HCT116 (cell line): Measurements from ENCODE around the gene SEBOX. TPM values are rescaled to one million over a fixed set of nuclear protein-coding genes. Genes with fewer than 3 reads are reported as not detected.

Experiments used
- ATAC-seq: fragments of 200-7000 bp; cut with Tn5 transposase; 2 replicates; pipeline ENCODE4 v1.9.1; 2020; ENCODE audit warnings: mild to moderate bottlenecking, moderate library complexity
- BruUV-seq: library from RNA; stranded (reverse); fragments of 400-500 nt; replicated peaks from 2 replicates; lab custom pipeline; 2021; lab: Mats Ljungman, UMichigan
- CTCF ChIA-PET: fragments of 300-600 bp; sonication (Branson Sonifier 250); formaldehyde crosslinking; loops from one replicate; lab custom pipeline; 2021; ENCODE audit warnings: antibody characterized with exemption; lab: Charles Lee
- POLR2A ChIA-PET: fragments of 300-600, 350-600 bp; sonication (Branson Sonifier 250); formaldehyde crosslinking; loops from one replicate; lab custom pipeline; 2021; ENCODE audit warnings: antibody characterized with exemption; lab: Charles Lee
- RAD21 ChIA-PET, 2 experiments: fragments of 300-600 bp; sonication (Branson Sonifier 250); formaldehyde crosslinking; loops; one replicate each; lab custom pipeline; 2023; ENCODE audit warnings: low total read pairs in 2 of 2; ENCODE audit not compliant: uncharacterized antibody in 2 of 2, unreplicated experiment in 2 of 2, low non-redundant PET in 1 of 2; lab: Charles Lee
- DNase-seq: peaks from one replicate; pipeline ENCODE4 v3.0.0-alpha.2; 2010; ENCODE audit warnings: low read depth, low spot score
- H2AFZ ChIP-seq: fragments of 200-600 bp; shearing (Covaris generic), sonication (generic); 2 replicates; pipeline ENCODE4 v1.6.1; 2017; ENCODE audit warnings: low read depth, mixed run types, mixed read lengths, antibody characterized with exemption, low read length; ENCODE audit not compliant: poor library complexity, severe bottlenecking
- H3K27ac ChIP-seq: 2 replicates; pipeline ENCODE4 v1.5.1; 2012; ENCODE audit warnings: low read depth, low read length
- H3K27me3 ChIP-seq: fragments of 200-600 bp; sonication (generic); 2 replicates; pipeline ENCODE4 v1.6.1; 2016; ENCODE audit warnings: mixed run types, low read length, mixed read lengths; ENCODE audit not compliant: insufficient read depth
- H3K36me3 ChIP-seq, 2 experiments: fragments of 200-500 bp in 1 of 2; fragments of 200-600 bp in 1 of 2; sonication (Bioruptor generic) in 1 of 2; sonication (generic) in 1 of 2; 2 replicates each; pipeline versions ENCODE4 v1.5.1 to v1.6.1; 2014 to 2016; ENCODE audit warnings: low read length in 2 of 2, inconsistent platforms in 1 of 2, mixed read lengths in 1 of 2, mixed run types in 1 of 2; ENCODE audit not compliant: insufficient read depth in 2 of 2, control insufficient read depth in 1 of 2
- H3K4me1 ChIP-seq, 2 experiments: fragments of 200-600 bp in 1 of 2; sonication (generic) in 1 of 2; 2 replicates each; pipeline versions ENCODE4 v1.5.1 to v1.6.1; 2012 to 2017; ENCODE audit warnings: low read length in 2 of 2, inconsistent platforms in 1 of 2, mild to moderate bottlenecking in 1 of 2, mixed read lengths in 1 of 2, mixed run types in 1 of 2, moderate library complexity in 1 of 2; ENCODE audit not compliant: insufficient read depth in 2 of 2, control insufficient read depth in 1 of 2
- H3K4me2 ChIP-seq: fragments of 200-600 bp; sonication (generic); 2 replicates; pipeline ENCODE4 v1.6.1; 2017; ENCODE audit warnings: mixed run types, low read length, mixed read lengths
- H3K4me3 ChIP-seq, 2 experiments: fragments of 200-600 bp in 1 of 2; sonication (generic) in 1 of 2; replicated peaks in 1 of 2; 2 replicates each; pipeline ENCODE4 v1.5.1; 2011 to 2016; ENCODE audit warnings: low read length in 2 of 2, control low read depth in 1 of 2, low read depth in 1 of 2, mild to moderate bottlenecking in 1 of 2, mixed read lengths in 1 of 2, mixed run types in 1 of 2
- H3K79me2 ChIP-seq: fragments of 200-600 bp; sonication (generic); 2 replicates; pipeline ENCODE4 v1.6.1; 2017; ENCODE audit warnings: mild to moderate bottlenecking, mixed run types, low read length, moderate library complexity, mixed read lengths; ENCODE audit not compliant: insufficient read depth
- H3K9ac ChIP-seq: fragments of 200-600 bp; sonication (generic); 2 replicates; pipeline ENCODE4 v1.6.1; 2016; ENCODE audit warnings: low read length, mixed read lengths
- H3K9me2 ChIP-seq: fragments of 200-600 bp; sonication (generic), shearing (Covaris generic); 2 replicates; pipeline ENCODE4 v1.6.1; 2017; ENCODE audit warnings: mixed run types, mild to moderate bottlenecking, moderate library complexity; ENCODE audit not compliant: insufficient read depth
- H3K9me3 ChIP-seq, 2 experiments: fragments of 200-500 bp in 1 of 2; fragments of 200-600 bp in 1 of 2; sonication (Bioruptor generic) in 1 of 2; sonication (generic) in 1 of 2; 2 replicates each; pipeline ENCODE4 v1.6.1; 2014 to 2017; ENCODE audit warnings: low read length in 2 of 2, mixed read lengths in 2 of 2, inconsistent platforms in 1 of 2, low read depth in 1 of 2, mild to moderate bottlenecking in 1 of 2, mixed run types in 1 of 2, moderate library complexity in 1 of 2; ENCODE audit not compliant: control insufficient read depth in 1 of 2, insufficient read depth in 1 of 2
- H4K20me1 ChIP-seq: fragments of 200-600 bp; sonication (generic), shearing (Covaris generic); 2 replicates; pipeline ENCODE4 v1.6.1; 2017; ENCODE audit warnings: mixed run types, mild to moderate bottlenecking, moderate library complexity; ENCODE audit not compliant: insufficient read depth
- CBX3 ChIP-seq: IDR thresholded peaks from 2 replicates; pipeline ENCODE4 v1.6.1; 2012; ENCODE audit warnings: low read depth
- CEBPB ChIP-seq: IDR thresholded peaks from 2 replicates; pipeline ENCODE4 v1.6.1; 2012; ENCODE audit warnings: low read depth
- EGR1 ChIP-seq: IDR thresholded peaks from 2 replicates; pipeline ENCODE4 v1.6.1; 2012; ENCODE audit warnings: low read depth
- ELF1 ChIP-seq: IDR thresholded peaks from 2 replicates; pipeline ENCODE4 v1.6.1; 2012; ENCODE audit warnings: low read depth, borderline replicate concordance
- FOSL1 ChIP-seq: IDR thresholded peaks from 2 replicates; pipeline ENCODE4 v1.6.1; 2012; ENCODE audit warnings: low read depth
- POLR2A ChIP-seq: IDR thresholded peaks from 2 replicates; pipeline ENCODE4 v1.7.0; 2011; ENCODE audit warnings: borderline replicate concordance; ENCODE audit not compliant: insufficient read depth, insufficient read length; ENCODE audit errors: extremely low read depth
- RAD21 ChIP-seq: IDR thresholded peaks from 2 replicates; pipeline ENCODE4 v1.6.1; 2012; ENCODE audit warnings: low read depth, mild to moderate bottlenecking
- SP1 ChIP-seq: IDR thresholded peaks from 2 replicates; pipeline ENCODE4 v1.6.1; 2012; ENCODE audit warnings: low read depth
- TCF7L2 ChIP-seq: IDR thresholded peaks from 2 replicates; pipeline ENCODE4 v1.7.0; 2011; ENCODE audit warnings: borderline replicate concordance, inconsistent platforms; ENCODE audit not compliant: insufficient read depth, insufficient read length; ENCODE audit errors: extremely low read depth
- ZFX ChIP-seq: fragments of 450-650 bp; IDR thresholded peaks from 2 replicates; pipeline ENCODE4 v1.6.1; 2017
- ZNF274 ChIP-seq: fragments of 200-500 bp; sonication (Bioruptor generic); IDR thresholded peaks from 2 replicates; pipeline ENCODE4 v1.6.1; 2014; ENCODE audit warnings: mild to moderate bottlenecking, low read depth, low read length, inconsistent platforms
- intact Hi-C: fragments of 100-400 bp; cut with micrococcal nuclease; formaldehyde crosslinking; loops from 2 replicates; pipeline ENCODE4 v1.10.0; 2022
- total RNA-seq: library from RNA; stranded (reverse); gene quantifications from one replicate; pipeline ENCODE4 v1.2.1, GENCODE V29; 2021; ENCODE audit not compliant: unreplicated experiment
- TF ChIP-seq, protein P1 (sequence below), 3 experiments: fragments of 200-600 bp in 1 of 3; sonication (generic) in 1 of 3; IDR thresholded peaks in 2 of 3; conservative IDR thresholded peaks in 1 of 3; 2 replicates each; pipeline ENCODE4 v1.5.1; 2012 to 2017; ENCODE audit warnings: low read depth in 2 of 3, low read length in 2 of 3, antibody characterized with exemption in 1 of 3, borderline replicate concordance in 1 of 3, control low read depth in 1 of 3, mild to moderate bottlenecking in 1 of 3, mixed read lengths in 1 of 3, mixed run types in 1 of 3, moderate library complexity in 1 of 3; ENCODE audit not compliant: insufficient read depth in 1 of 3
- TF ChIP-seq, protein P2 (sequence below): IDR thresholded peaks from 2 replicates; pipeline ENCODE4 v1.6.1; 2011; ENCODE audit warnings: mild to moderate bottlenecking, low read length, moderate library complexity; ENCODE audit not compliant: insufficient replicate concordance; ENCODE audit errors: extremely low read depth
- TF ChIP-seq, protein P3 (sequence below): IDR thresholded peaks from 2 replicates; pipeline ENCODE4 v1.6.1; 2012; ENCODE audit warnings: low read depth
- TF ChIP-seq, protein P4 (sequence below): IDR thresholded peaks from 2 replicates; pipeline ENCODE4 v1.6.1; 2012

SEBOX gene
- total RNA-seq, 1 experiment from 2014 or later = not detected

DNA sequence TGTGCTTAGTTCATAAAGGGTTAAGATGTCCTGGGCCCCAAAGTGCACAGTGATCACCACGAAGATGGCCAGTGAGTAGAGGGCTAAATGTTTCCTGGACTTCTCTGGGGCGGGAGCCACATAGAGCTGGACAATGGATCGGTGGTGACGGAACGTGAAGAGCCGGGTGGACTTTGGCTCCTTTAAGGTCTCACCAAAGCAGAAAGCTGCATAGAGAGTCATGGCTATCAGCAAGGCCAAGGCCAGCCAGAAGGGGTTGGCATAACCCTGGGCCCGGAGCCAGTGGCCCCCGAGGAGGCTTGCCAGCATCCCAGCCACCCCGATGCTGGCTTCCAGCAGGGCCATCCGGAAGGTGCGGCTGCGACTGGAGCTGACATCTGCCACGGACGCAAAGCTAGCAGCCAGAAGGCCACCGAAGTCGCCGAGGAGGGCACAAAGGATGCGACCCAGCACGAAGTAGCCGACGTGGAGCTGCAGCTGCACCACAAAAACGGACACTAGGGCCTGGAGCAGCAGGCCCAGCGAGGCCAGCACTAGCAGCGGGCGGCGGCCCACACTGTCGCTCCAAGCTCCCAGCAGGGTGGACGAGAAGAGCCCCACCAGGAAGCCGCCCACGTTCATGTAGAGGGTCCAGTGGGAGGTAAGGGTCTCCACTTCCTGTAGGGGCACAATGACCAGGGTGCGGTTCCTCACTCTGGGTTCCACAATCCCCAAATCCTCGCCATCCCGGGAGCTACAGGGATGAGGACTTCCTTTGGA, 40.0 kb upstream of the SEBOX start:
- no peak for TF ChIP-seq ZFX
- TF ChIP-seq FOSL1 = no peak
- TF ChIP-seq CEBPB = no peak
- TF ChIP-seq, protein P1, sequence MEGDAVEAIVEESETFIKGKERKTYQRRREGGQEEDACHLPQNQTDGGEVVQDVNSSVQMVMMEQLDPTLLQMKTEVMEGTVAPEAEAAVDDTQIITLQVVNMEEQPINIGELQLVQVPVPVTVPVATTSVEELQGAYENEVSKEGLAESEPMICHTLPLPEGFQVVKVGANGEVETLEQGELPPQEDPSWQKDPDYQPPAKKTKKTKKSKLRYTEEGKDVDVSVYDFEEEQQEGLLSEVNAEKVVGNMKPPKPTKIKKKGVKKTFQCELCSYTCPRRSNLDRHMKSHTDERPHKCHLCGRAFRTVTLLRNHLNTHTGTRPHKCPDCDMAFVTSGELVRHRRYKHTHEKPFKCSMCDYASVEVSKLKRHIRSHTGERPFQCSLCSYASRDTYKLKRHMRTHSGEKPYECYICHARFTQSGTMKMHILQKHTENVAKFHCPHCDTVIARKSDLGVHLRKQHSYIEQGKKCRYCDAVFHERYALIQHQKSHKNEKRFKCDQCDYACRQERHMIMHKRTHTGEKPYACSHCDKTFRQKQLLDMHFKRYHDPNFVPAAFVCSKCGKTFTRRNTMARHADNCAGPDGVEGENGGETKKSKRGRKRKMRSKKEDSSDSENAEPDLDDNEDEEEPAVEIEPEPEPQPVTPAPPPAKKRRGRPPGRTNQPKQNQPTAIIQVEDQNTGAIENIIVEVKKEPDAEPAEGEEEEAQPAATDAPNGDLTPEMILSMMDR (IDR thresholded peaks at IDR 0.05 in 2 of 3, conservative IDR thresholded peaks at IDR 0.05 in 1 of 3; ENCODE audit: borderline replicate concordance in 1 of 3, insufficient read depth in 1 of 3, low read depth in 2 of 3, low read length in 2 of 3) = no peak
- TF ChIP-seq EGR1 = no peak
- TF ChIP-seq ZNF274 = no peak
- no peak for TF ChIP-seq ELF1
- no peak for TF ChIP-seq POLR2A
- no peak for TF ChIP-seq RAD21
- TF ChIP-seq, protein P2, sequence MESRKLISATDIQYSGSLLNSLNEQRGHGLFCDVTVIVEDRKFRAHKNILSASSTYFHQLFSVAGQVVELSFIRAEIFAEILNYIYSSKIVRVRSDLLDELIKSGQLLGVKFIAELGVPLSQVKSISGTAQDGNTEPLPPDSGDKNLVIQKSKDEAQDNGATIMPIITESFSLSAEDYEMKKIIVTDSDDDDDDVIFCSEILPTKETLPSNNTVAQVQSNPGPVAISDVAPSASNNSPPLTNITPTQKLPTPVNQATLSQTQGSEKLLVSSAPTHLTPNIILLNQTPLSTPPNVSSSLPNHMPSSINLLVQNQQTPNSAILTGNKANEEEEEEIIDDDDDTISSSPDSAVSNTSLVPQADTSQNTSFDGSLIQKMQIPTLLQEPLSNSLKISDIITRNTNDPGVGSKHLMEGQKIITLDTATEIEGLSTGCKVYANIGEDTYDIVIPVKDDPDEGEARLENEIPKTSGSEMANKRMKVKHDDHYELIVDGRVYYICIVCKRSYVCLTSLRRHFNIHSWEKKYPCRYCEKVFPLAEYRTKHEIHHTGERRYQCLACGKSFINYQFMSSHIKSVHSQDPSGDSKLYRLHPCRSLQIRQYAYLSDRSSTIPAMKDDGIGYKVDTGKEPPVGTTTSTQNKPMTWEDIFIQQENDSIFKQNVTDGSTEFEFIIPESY = no peak
- TF ChIP-seq TCF7L2 = no peak
- TF ChIP-seq SP1 = no peak
- TF ChIP-seq CBX3 = no peak
- TF ChIP-seq, protein P3, sequence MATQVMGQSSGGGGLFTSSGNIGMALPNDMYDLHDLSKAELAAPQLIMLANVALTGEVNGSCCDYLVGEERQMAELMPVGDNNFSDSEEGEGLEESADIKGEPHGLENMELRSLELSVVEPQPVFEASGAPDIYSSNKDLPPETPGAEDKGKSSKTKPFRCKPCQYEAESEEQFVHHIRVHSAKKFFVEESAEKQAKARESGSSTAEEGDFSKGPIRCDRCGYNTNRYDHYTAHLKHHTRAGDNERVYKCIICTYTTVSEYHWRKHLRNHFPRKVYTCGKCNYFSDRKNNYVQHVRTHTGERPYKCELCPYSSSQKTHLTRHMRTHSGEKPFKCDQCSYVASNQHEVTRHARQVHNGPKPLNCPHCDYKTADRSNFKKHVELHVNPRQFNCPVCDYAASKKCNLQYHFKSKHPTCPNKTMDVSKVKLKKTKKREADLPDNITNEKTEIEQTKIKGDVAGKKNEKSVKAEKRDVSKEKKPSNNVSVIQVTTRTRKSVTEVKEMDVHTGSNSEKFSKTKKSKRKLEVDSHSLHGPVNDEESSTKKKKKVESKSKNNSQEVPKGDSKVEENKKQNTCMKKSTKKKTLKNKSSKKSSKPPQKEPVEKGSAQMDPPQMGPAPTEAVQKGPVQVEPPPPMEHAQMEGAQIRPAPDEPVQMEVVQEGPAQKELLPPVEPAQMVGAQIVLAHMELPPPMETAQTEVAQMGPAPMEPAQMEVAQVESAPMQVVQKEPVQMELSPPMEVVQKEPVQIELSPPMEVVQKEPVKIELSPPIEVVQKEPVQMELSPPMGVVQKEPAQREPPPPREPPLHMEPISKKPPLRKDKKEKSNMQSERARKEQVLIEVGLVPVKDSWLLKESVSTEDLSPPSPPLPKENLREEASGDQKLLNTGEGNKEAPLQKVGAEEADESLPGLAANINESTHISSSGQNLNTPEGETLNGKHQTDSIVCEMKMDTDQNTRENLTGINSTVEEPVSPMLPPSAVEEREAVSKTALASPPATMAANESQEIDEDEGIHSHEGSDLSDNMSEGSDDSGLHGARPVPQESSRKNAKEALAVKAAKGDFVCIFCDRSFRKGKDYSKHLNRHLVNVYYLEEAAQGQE = no peak
- TF ChIP-seq, protein P4, sequence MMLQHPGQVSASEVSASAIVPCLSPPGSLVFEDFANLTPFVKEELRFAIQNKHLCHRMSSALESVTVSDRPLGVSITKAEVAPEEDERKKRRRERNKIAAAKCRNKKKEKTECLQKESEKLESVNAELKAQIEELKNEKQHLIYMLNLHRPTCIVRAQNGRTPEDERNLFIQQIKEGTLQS = no peak
- TF ChIP-seq, all 23 proteins: peak for 0
- ChIA-PET POLR2A (interaction anchor here (1.0 to 1.1 kb wide), 2 partner anchors 11 to 70 kb away, joined by 3 to 4 read pairs; partner anchors contain the start of genes IFT20 and TNFAIP1), CTCF (interaction anchor here (2.6 kb wide), 1 partner anchor 12 kb away, joined by 13 read pairs; no protein-coding TSS in a partner anchor), RAD21 (no interaction called here)
- Histone ChIP-seq H3K4me3 (peak overlapping the region; percentile 73 to 89), H3K9me3 (no peaks in the 10 kb centered on the region), H3K4me1 (peaks cover 4 to 26% of the 10 kb centered on the region in 2 experiments; a peak in 3 of 4 replicates), H3K27ac (peak overlapping the region; percentile 70; the same call in 1 of the 2 replicates), H2AFZ (no peak overlapping the region), H3K36me3 (peaks cover 16 to 24% of the 10 kb centered on the region in 2 experiments; a peak in 3 of 4 replicates), H3K79me2 (peaks cover 12% of the 10 kb centered on the region; the same call in 1 of the 2 replicates), H3K9me2 (no peaks in the 10 kb centered on the region), H4K20me1 (no peaks in the 10 kb centered on the region), H3K27me3 (no peaks in the 10 kb centered on the region), H3K4me2 (peak overlapping the region; percentile 91), H3K9ac (peak overlapping the region; percentile 74)
- ATAC-seq (no peak; the same call in 1 of the 2 replicates), DNase-seq (no peak)
- BruUV-seq = no TSS peak
- intact Hi-C loops = no loop called here
